ENCODE measurements around the gene MANBA.

MANBA gene

DNA sequence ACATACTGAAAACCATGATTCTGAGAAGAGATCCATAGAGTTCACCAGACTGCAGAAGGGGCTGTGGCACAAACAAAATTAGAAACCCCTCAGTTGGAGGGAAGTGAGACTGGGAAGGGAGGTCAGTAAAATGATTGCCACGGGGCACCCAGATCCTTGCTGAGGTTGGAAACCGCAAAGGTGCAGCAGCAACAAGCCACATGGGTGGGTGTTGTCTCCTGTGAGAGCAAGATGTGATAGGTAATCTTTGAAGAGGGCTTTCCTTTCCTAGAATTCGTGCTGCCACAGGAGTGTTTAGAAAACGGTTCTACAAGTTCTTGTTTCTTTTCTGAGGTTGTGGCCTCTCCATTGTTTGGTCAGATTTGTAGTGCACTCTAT, 174.1 kb downstream of the MANBA start:
- TF ChIP-seq, protein P1, sequence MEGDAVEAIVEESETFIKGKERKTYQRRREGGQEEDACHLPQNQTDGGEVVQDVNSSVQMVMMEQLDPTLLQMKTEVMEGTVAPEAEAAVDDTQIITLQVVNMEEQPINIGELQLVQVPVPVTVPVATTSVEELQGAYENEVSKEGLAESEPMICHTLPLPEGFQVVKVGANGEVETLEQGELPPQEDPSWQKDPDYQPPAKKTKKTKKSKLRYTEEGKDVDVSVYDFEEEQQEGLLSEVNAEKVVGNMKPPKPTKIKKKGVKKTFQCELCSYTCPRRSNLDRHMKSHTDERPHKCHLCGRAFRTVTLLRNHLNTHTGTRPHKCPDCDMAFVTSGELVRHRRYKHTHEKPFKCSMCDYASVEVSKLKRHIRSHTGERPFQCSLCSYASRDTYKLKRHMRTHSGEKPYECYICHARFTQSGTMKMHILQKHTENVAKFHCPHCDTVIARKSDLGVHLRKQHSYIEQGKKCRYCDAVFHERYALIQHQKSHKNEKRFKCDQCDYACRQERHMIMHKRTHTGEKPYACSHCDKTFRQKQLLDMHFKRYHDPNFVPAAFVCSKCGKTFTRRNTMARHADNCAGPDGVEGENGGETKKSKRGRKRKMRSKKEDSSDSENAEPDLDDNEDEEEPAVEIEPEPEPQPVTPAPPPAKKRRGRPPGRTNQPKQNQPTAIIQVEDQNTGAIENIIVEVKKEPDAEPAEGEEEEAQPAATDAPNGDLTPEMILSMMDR (IDR thresholded peaks at IDR 0.05; ENCODE audit: insufficient read depth, low read length, poor library complexity, severe bottlenecking): no peak
- no peak for TF ChIP-seq EZH2phosphoT487 (conservative IDR thresholded peaks at IDR 0.05; ENCODE audit: low read length)
- Histone ChIP-seq H4K20me1 (ENCODE audit: low read depth, low read length) (no peaks in the 10 kb centered on the region), H3K4me3 (ENCODE audit: insufficient read depth, low read length, poor library complexity, severe bottlenecking) (no peak overlapping the region), H3K4me2 (ENCODE audit: low read depth, low read length, poor library complexity, severe bottlenecking) (no peak overlapping the region), H3K9me3 (ENCODE audit: insufficient read depth, low read length) (no peaks in the 10 kb centered on the region), H3K79me2 (ENCODE audit: insufficient read depth, low read length) (no peaks in the 10 kb centered on the region), H3K27ac (ENCODE audit: low read depth, low read length) (no peak overlapping the region), H3F3A (ENCODE audit: insufficient read depth) (no peaks in the 10 kb centered on the region), H3K9ac (ENCODE audit: low read length) (no peak overlapping the region), H2AFZ (ENCODE audit: low read depth, low read length, severe bottlenecking) (no peak overlapping the region), H3K36me3 (ENCODE audit: low read length) (no peaks in the 10 kb centered on the region), H3K9me2 (replicated peaks; ENCODE audit: insufficient read depth, low read length) (no peaks in the 10 kb centered on the region), H3K27me3 (ENCODE audit: low read length) (no peaks in the 10 kb centered on the region)

DNA sequence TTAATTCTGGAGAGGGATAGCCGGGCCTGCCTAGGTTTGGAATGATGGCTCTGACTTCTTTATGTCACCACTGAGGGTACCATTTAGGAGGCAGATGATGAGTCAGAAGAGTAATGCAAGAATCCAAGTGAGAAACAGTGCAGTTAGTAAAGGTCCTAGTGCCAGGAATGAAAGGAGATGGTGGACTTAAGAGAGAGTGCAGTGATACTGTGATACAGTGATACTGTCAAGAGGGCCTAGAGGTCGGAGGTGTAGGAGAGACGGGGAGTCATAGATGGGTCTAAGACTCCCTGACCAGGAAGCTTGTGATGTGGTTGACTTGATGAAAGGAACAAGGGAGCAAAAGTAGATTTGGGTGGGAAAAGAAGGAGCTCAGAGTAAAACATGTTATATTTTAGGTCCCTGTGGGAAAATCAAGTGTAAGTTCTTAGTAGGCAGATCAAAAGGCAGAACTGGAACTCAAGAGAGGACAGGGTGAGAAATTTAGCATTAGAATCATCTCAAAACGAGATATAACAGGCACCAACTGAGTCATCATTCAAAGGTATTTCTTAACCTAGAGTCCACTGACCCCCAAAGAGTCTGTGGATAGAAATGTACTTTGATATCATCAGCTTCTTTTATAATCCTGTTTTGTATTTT, 174.6 kb downstream of the MANBA start:
- Histone ChIP-seq H3K79me2 (ENCODE audit: insufficient read depth, low read length) (no peaks in the 10 kb centered on the region), H3K27ac (ENCODE audit: low read depth, low read length) (no peak overlapping the region), H3K4me3 (ENCODE audit: insufficient read depth, low read length, poor library complexity, severe bottlenecking) (no peak overlapping the region), H3K4me2 (ENCODE audit: low read depth, low read length, poor library complexity, severe bottlenecking) (no peak overlapping the region), H3K9ac (ENCODE audit: low read length) (no peak overlapping the region), H2AFZ (ENCODE audit: low read depth, low read length, severe bottlenecking) (no peak overlapping the region), H3K27me3 (ENCODE audit: low read length) (no peaks in the 10 kb centered on the region), H3K9me2 (replicated peaks; ENCODE audit: insufficient read depth, low read length) (no peaks in the 10 kb centered on the region), H4K20me1 (ENCODE audit: low read depth, low read length) (no peaks in the 10 kb centered on the region), H3F3A (ENCODE audit: insufficient read depth) (no peaks in the 10 kb centered on the region), H3K36me3 (ENCODE audit: low read length) (no peaks in the 10 kb centered on the region), H3K9me3 (ENCODE audit: insufficient read depth, low read length) (no peaks in the 10 kb centered on the region)
- no peak for TF ChIP-seq EZH2phosphoT487 (conservative IDR thresholded peaks at IDR 0.05; ENCODE audit: low read length)
- TF ChIP-seq, protein P1 (IDR thresholded peaks at IDR 0.05; ENCODE audit: insufficient read depth, low read length, poor library complexity, severe bottlenecking): no peak

DNA sequence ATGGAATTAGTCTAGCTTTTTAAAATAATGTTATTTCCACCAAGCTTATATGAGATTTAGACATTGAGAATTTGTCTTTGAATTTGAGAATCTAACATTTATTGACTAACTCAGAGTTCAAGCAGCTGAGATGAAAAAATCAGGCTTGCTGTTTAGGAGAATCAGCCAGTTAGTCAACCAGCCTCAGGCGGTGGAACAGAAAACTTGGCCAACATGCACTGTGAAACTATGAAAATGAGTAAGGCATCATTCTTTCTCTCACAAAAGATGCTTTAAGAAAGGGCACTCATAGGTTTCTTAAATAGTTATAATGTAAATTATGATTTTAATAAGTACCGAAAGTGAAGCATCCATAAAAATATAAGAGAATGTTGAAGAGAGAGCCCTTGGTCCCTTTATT, 175.4 kb downstream of the MANBA start:
- TF ChIP-seq, protein P1 (IDR thresholded peaks at IDR 0.05; ENCODE audit: insufficient read depth, low read length, poor library complexity, severe bottlenecking): no peak
- TF ChIP-seq EZH2phosphoT487 (conservative IDR thresholded peaks at IDR 0.05; ENCODE audit: low read length): no peak
- H3K4me2 ChIP-seq (ENCODE audit: low read depth, low read length, poor library complexity, severe bottlenecking): no peak overlapping the region

More for the DNA sequence above, 175.4 kb downstream of the MANBA start:
- no peak overlapping the region for H3K27ac ChIP-seq (ENCODE audit: low read depth, low read length)
- H3K27me3 ChIP-seq (ENCODE audit: low read length): no peaks in the 10 kb centered on the region
- no peaks in the 10 kb centered on the region for H3K9me3 ChIP-seq (ENCODE audit: insufficient read depth, low read length)
- no peaks in the 10 kb centered on the region for H4K20me1 ChIP-seq (ENCODE audit: low read depth, low read length)
- no peaks in the 10 kb centered on the region for H3K79me2 ChIP-seq (ENCODE audit: insufficient read depth, low read length)
- H3K9ac ChIP-seq (ENCODE audit: low read length): no peak overlapping the region
- H3K36me3 ChIP-seq (ENCODE audit: low read length): no peaks in the 10 kb centered on the region
- no peak overlapping the region for H3K4me3 ChIP-seq (ENCODE audit: insufficient read depth, low read length, poor library complexity, severe bottlenecking)
- H3F3A ChIP-seq (ENCODE audit: insufficient read depth): no peaks in the 10 kb centered on the region
- no peak overlapping the region for H2AFZ ChIP-seq (ENCODE audit: low read depth, low read length, severe bottlenecking)
- H3K9me2 ChIP-seq (replicated peaks; ENCODE audit: insufficient read depth, low read length): no peaks in the 10 kb centered on the region
